Astrocyte of the spinal cord (primary cell): ENCODE measurements around the gene NPHP4.
A peak's percentile ranks its signal among the peaks of the same experiment; 100 is the strongest.

Experiments
- DNase-seq: peaks from one replicate; pipeline ENCODE4 v3.0.0; 2011; ENCODE audit warnings: low read depth, low spot score
- H3K4me3 ChIP-seq: 2 replicates; pipeline ENCODE4 v1.5.1; 2011; ENCODE audit warnings: low read depth, mild to moderate bottlenecking, low read length, moderate library complexity
- CTCF ChIP-seq: IDR thresholded peaks from 2 replicates; pipeline ENCODE4 v1.5.1; 2012; ENCODE audit warnings: low read depth, mild to moderate bottlenecking, low read length, inconsistent platforms
- in situ Hi-C: cut with HindIII; loops from 2 replicates; pipeline ENCODE4 v1.10.0; 2017; ENCODE audit warnings: low sequenced_read_pairs

Gene NPHP4

GRCh38 chr1:5992026-5992813, at the start of gene NPHP4:
TSS of gene NPHP4 (minus strand) at chr1:5992425. CDS start at chr1:5986289, 6,136 bp downstream.
- in situ Hi-C loops = no loop called here
- TF ChIP-seq CTCF = no peak
- peak; percentile 100 for DNase-seq
- H3K4me3 ChIP-seq = peak within 1 kb of the TSS; percentile 59

DNA sequence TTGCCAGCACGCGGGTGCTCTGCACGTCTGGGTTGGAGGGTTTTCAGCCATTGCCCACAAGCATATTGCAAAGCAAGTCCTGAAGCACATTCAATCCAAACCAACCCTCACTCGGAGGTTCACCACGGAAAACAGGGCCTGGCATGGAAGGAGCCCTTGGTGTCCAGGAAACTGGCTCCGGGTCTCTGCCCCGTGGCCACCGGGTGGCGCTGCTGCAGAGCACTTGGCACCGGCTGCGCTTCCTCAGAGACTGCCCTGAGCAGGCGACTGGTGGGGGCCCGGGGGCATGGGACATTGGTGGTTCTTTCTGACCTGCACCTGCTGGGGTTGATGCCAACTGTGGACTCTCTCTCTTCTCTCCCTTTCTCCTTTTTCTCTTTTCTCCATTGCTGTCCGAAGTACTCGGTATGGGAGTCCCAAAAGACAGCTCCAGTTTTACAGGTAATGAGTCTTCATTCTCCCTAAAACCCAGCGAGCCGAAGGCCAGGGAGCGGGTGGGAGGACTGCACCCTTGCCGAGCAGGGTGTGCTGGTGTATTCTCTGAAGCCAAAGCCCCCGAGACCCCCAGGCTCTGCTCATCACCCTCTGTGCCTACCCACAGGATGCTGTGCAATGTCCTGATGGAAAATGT, 49.3 kb upstream of the NPHP4 start:
- no peak for DNase-seq
- no peak overlapping the region for H3K4me3 ChIP-seq
- in situ Hi-C loops = no loop called here
- TF ChIP-seq CTCF = peak; percentile 64

GRCh38 chr1:6040861-6041415, 48.7 kb upstream of the NPHP4 start:
- no peak overlapping the region for H3K4me3 ChIP-seq
- DNase-seq = no peak
- TF ChIP-seq CTCF = no peak
- in situ Hi-C loops = no loop called here

- H3K4me3 ChIP-seq = no peak overlapping the region
- in situ Hi-C loops = no loop called here
- TF ChIP-seq CTCF = no peak
- DNase-seq = no peak
Observed at GRCh38 chr1:6040444-6040843, 48.2 kb upstream of the NPHP4 start.

DNA sequence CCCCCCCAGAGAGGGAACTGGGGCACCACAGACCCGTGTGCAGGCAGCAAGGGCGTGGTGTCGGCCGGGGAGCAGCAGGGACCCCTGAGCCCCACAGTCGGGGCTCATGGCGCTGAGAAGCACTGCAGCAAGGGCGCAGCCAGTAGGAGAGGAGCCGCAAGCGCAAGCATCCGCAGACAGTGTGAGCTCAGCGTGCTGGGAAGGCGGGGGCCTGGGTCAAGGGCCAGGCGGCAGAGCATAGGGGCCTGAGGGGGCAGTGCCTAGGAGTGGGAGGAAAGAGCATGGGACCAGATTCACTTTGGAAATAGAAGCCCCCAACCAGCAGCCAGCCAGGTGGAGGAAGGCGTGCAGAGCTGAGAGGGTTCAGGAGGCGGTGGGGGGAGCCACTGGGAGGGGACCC, 46.8 kb upstream of the NPHP4 start:
- no peak for DNase-seq
- no peak for TF ChIP-seq CTCF
- H3K4me3 ChIP-seq = no peak overlapping the region
- in situ Hi-C loops = no loop called here

GRCh38 chr1:6038603-6039002, 46.4 kb upstream of the NPHP4 start:
- in situ Hi-C loops = no loop called here
- DNase-seq = no peak
- no peak overlapping the region for H3K4me3 ChIP-seq
- no peak for TF ChIP-seq CTCF
